HK-2 (cell line): Measurements from ENCODE around the gene RAD50.
A peak's percentile ranks its signal among the peaks of the same experiment; 100 is the strongest.
"Not testable (repeated sequence)": the region's sequence is repeated elsewhere in the genome, so short reads cannot be mapped to it uniquely, and the experiment has no call there.

Experiments used
- DNase-seq: peaks from one replicate; pipeline ENCODE4 v3.0.0-alpha.2; 2018; ENCODE audit not compliant: unreplicated experiment

RAD50 gene

GRCh38 chr5:132674671-132675506 lies 118.1 kb downstream of the RAD50 start:
- DNase-seq = no peak

- no peak for DNase-seq
These were observed 119.3 kb downstream of the RAD50 start for GRCh38 chr5:132675936-132676689.

GRCh38 chr5:132677191-132677590 lies 120.4 kb downstream of the RAD50 start:
- DNase-seq = peak; percentile 76

- no peak for DNase-seq
These were observed 121.1 kb downstream of the RAD50 start for GRCh38 chr5:132677682-132678400.

GRCh38 chr5:132678735-132679134 lies 122.0 kb downstream of the RAD50 start:
- no peak for DNase-seq

GRCh38 chr5:132679166-132679565 lies 122.4 kb downstream of the RAD50 start:
- no peak for DNase-seq

GRCh38 chr5:132679717-132680380 lies 123.1 kb downstream of the RAD50 start:
- no peak for DNase-seq

- no peak for DNase-seq
These were observed 124.2 kb downstream of the RAD50 start for GRCh38 chr5:132680780-132681475.

GRCh38 chr5:132681476-132681831 lies 124.7 kb downstream of the RAD50 start:
- DNase-seq = no peak

GRCh38 chr5:132681983-132682382 lies 125.2 kb downstream of the RAD50 start:
- DNase-seq = no peak

GRCh38 chr5:132684491-132684890 lies 127.7 kb downstream of the RAD50 start:
- DNase-seq = no peak

- no peak for DNase-seq
These were observed 128.3 kb downstream of the RAD50 start for GRCh38 chr5:132684922-132685720.

GRCh38 chr5:132686193-132686592 lies 129.4 kb downstream of the RAD50 start:
- no peak for DNase-seq

GRCh38 chr5:132687995-132688394 lies 131.2 kb downstream of the RAD50 start:
- no peak for DNase-seq

GRCh38 chr5:132688536-132689339 lies 132.0 kb downstream of the RAD50 start:
- DNase-seq = no peak

GRCh38 chr5:132689513-132689912 lies 132.7 kb downstream of the RAD50 start:
- DNase-seq = no peak

GRCh38 chr5:132690156-132690555 lies 133.4 kb downstream of the RAD50 start:
- DNase-seq = no peak

- DNase-seq = not testable (repeated sequence)
These were observed 135.2 kb downstream of the RAD50 start for GRCh38 chr5:132691755-132692631.

- DNase-seq = no peak
These were observed 135.8 kb downstream of the RAD50 start for GRCh38 chr5:132692632-132692967.
